ENCODE measurements around the gene RAB15. TPM values are rescaled to one million over a fixed set of nuclear protein-coding genes. Genes with fewer than 3 reads are reported as not detected.

Gene RAB15
- total and polyA plus RNA-seq, 2 of the 8 experiments (the other 6 are each of a cell fraction or from before 2014, with no cell fraction given): 38.8 to 58.1 TPM

DNA sequence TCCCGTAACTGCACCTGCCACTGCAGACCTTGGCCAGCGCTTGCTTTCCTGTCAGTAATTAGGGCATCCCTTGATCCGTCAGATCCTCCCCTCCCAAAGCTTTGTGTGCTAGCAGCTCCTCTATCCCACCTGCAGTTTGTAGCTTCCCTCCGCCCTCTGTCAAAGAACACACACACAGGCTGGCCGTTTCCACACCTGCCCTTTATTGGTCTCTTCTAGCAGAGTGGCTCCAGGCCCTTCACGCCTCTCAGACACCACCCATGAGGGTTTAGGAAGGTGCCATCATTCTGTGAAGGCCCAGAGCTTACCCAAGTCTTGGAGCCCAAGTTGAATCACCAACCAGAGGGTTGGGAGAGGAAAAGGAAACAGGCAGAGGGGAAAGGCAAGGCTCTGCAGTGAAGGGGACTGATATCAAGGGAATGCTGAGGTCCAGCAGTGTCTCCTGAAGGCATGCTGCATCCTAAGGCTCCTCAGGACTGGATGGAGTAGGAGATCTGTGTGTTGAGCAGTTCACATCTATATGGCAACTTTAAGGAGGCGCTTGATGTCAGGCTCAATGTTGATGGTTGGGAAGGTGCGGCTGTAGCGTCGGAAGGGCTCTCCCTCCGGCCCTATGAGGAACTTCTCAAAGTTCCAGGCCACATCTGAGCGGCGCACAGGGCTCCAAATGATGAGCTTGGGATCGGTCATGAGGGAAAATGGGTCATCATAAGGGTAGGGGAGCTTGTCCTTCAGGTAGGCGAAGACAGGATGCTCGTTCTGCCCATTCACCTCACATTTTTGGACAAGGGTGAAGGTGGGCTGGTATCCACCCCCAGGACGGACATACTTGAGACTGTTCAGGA is 32.9 kb downstream of the RAB15 start (continued):
- TF ChIP-seq RAD21 (IDR thresholded peaks at IDR 0.05 in 1 of 2, conservative IDR thresholded peaks at IDR 0.05 in 1 of 2; ENCODE audit: low read depth in 2 of 2, low read length in 2 of 2) (no peak), ZNF274 (IDR thresholded peaks at IDR 0.05; ENCODE audit: borderline replicate concordance, extremely low read depth, low read length) (no peak), RXRA (IDR thresholded peaks at IDR 0.05; ENCODE audit: insufficient read depth, low read depth, low read length) (no peak), ASH2L (IDR thresholded peaks at IDR 0.05; ENCODE audit: low read length) (no peak), POLR2A (IDR thresholded peaks at IDR 0.05; ENCODE audit: control extremely low read depth in 1 of 2, low read depth in 2 of 2, low read length in 2 of 2) (no peak), TBP (IDR thresholded peaks at IDR 0.05; ENCODE audit: low read depth, low read length) (no peak)
- TF ChIP-seq, protein P1, sequence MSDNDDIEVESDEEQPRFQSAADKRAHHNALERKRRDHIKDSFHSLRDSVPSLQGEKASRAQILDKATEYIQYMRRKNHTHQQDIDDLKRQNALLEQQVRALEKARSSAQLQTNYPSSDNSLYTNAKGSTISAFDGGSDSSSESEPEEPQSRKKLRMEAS (IDR thresholded peaks at IDR 0.05): no peak
- TF ChIP-seq, protein P2, sequence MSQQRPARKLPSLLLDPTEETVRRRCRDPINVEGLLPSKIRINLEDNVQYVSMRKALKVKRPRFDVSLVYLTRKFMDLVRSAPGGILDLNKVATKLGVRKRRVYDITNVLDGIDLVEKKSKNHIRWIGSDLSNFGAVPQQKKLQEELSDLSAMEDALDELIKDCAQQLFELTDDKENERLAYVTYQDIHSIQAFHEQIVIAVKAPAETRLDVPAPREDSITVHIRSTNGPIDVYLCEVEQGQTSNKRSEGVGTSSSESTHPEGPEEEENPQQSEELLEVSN (IDR thresholded peaks at IDR 0.05): no peak

All from H1 (cell line).